Measurements from ENCODE around the gene AAK1.
"Not testable (repeated sequence)": the region's sequence is repeated elsewhere in the genome, so short reads cannot be mapped to it uniquely, and the experiment has no call there.

AAK1 gene

GRCh38 chr2:69437751-69438154 is 205.8 kb downstream of the AAK1 start:
- DNase-seq, result no peak

GRCh38 chr2:69436938-69437750 is 206.4 kb downstream of the AAK1 start, which contains the start of gene NFU1:
NFU1 (minus strand) TSS chr2:69437435; CDS start chr2:69437422, 13 bp downstream.
- peak; percentile 93 for DNase-seq

GRCh38 chr2:69436596-69436937 is 207.0 kb downstream of the AAK1 start:
- no peak for DNase-seq

GRCh38 chr2:69434753-69435152 is 208.8 kb downstream of the AAK1 start:
- no peak for DNase-seq

GRCh38 chr2:69429491-69430183 is 213.9 kb downstream of the AAK1 start:
- DNase-seq, result no peak

- no peak for DNase-seq
Measured at GRCh38 chr2:69428981-69429380, 214.6 kb downstream of the AAK1 start.

- no peak for DNase-seq
Measured at GRCh38 chr2:69424419-69424818, 219.1 kb downstream of the AAK1 start.

- no peak for DNase-seq
Measured at GRCh38 chr2:69422198-69422597, 221.3 kb downstream of the AAK1 start.

- DNase-seq, result not testable (repeated sequence)
Measured at GRCh38 chr2:69419111-69419510, 224.4 kb downstream of the AAK1 start.

GRCh38 chr2:69416147-69416546 is 227.4 kb downstream of the AAK1 start:
- no peak for DNase-seq
